PC-3 (cell line): ENCODE data around the gene GOLGA6L7. TPM values are rescaled to one million over a fixed set of nuclear protein-coding genes. Genes with fewer than 3 reads are reported as not detected.
"Not testable (repeated sequence)": the region's sequence is repeated elsewhere in the genome, so short reads cannot be mapped to it uniquely, and the experiment has no call there.

Experiments
- ATAC-seq: fragments of 200-7000 bp; cut with Tn5 transposase; 2 replicates; pipeline ENCODE4 v1.9.1; 2020; ENCODE audit warnings: mild to moderate bottlenecking, moderate library complexity
- BruUV-seq: library from RNA; stranded (reverse); fragments of 400-500 nt; replicated peaks from 2 replicates; lab custom pipeline; 2021; lab: Mats Ljungman, UMichigan
- CTCF ChIA-PET: fragments of 300-600 bp; sonication (Branson Sonifier 250); formaldehyde crosslinking; loops from one replicate; lab custom pipeline; 2022; ENCODE audit warnings: antibody characterized with exemption; lab: Charles Lee
- POLR2A ChIA-PET: fragments of 300-600 bp; sonication (Branson Sonifier 250); formaldehyde crosslinking; loops from one replicate; lab custom pipeline; 2022; ENCODE audit warnings: antibody characterized with exemption; ENCODE audit not compliant: unreplicated experiment; lab: Charles Lee
- DNase-seq: peaks from one replicate; pipeline ENCODE4 v3.0.0-alpha.2; 2015
- H2AFZ ChIP-seq: fragments of 300-600 bp; sonication (generic); 2 replicates; pipeline ENCODE4 v1.6.0; 2016; ENCODE audit warnings: antibody characterized with exemption, low read length
- H3F3A ChIP-seq: fragments of 300-600 bp; sonication (generic); one replicate; pipeline ENCODE4 v1.6.0; 2017; ENCODE audit warnings: antibody characterized with exemption, low read length, control low read depth, mild to moderate bottlenecking; ENCODE audit not compliant: unreplicated experiment
- H3K27ac ChIP-seq: fragments of 300-600 bp; sonication (generic); 2 replicates; pipeline ENCODE4 v1.5.1; 2016; ENCODE audit warnings: mild to moderate bottlenecking, low read length
- H3K27me3 ChIP-seq: fragments of 300-600 bp; sonication (generic); 2 replicates; pipeline ENCODE4 v1.6.1; 2016; ENCODE audit warnings: low read length, mixed read lengths
- H3K36me3 ChIP-seq: fragments of 300-600 bp; sonication (generic); 2 replicates; pipeline ENCODE4 v1.6.1; 2016; ENCODE audit warnings: low read depth, mixed run types, low read length, mixed read lengths
- H3K4me1 ChIP-seq: fragments of 300-600 bp; sonication (generic); 2 replicates; pipeline ENCODE4 v1.5.1; 2016; ENCODE audit warnings: low read length; ENCODE audit not compliant: insufficient read depth
- H3K4me2 ChIP-seq: fragments of 300-600 bp; sonication (generic); 2 replicates; pipeline ENCODE4 v1.6.0; 2016; ENCODE audit warnings: low read length
- H3K4me3 ChIP-seq: fragments of 300-600 bp; sonication (generic); 2 replicates; pipeline ENCODE4 v1.5.1; 2016; ENCODE audit warnings: mild to moderate bottlenecking, low read length, mixed read lengths
- H3K79me2 ChIP-seq: fragments of 300-600 bp; sonication (generic); 2 replicates; pipeline ENCODE4 v1.6.1; 2017; ENCODE audit warnings: low read length, mixed read lengths
- H3K9ac ChIP-seq: fragments of 300-600 bp; sonication (generic); 2 replicates; pipeline ENCODE4 v1.6.0; 2016; ENCODE audit warnings: mild to moderate bottlenecking, low read length
- H3K9me2 ChIP-seq: fragments of 300-600 bp; sonication (generic); replicated peaks from 2 replicates; pipeline ENCODE4 v1.6.1; 2016; ENCODE audit warnings: mixed run types, low read length, mixed read lengths
- H3K9me3 ChIP-seq: fragments of 300-600 bp; sonication (generic); 2 replicates; pipeline ENCODE4 v1.6.1; 2016; ENCODE audit warnings: low read length, mixed read lengths
- H4K20me1 ChIP-seq: fragments of 300-600 bp; sonication (generic); 2 replicates; pipeline ENCODE4 v1.6.1; 2016; ENCODE audit warnings: low read length, mixed read lengths
- intact Hi-C: fragments of 100-400 bp; cut with micrococcal nuclease; formaldehyde crosslinking; loops from 2 replicates; pipeline ENCODE4 v1.9.0; 2023
- total RNA-seq: library from RNA; depleted of rRNA; stranded (reverse); fragments of >200 nt; gene quantifications from 2 replicates; pipeline ENCODE4 v1.2.3, GENCODE V29; 2014

Gene GOLGA6L7
- total RNA-seq, 1 experiment from 2014 or later: not detected

GRCh38 chr15:28813392-28813791, 35.1 kb downstream of the GOLGA6L7 start:
- H3K9me2 ChIP-seq, BruUV-seq, H3K36me3 ChIP-seq, H2AFZ ChIP-seq, H3K27me3 ChIP-seq, POLR2A ChIA-PET, H3K4me1 ChIP-seq, H3K4me3 ChIP-seq, H4K20me1 ChIP-seq, ATAC-seq, CTCF ChIA-PET, H3K9me3 ChIP-seq, H3K4me2 ChIP-seq, H3K79me2 ChIP-seq, H3K9ac ChIP-seq, H3F3A ChIP-seq, DNase-seq, intact Hi-C loops, H3K27ac ChIP-seq: not testable (repeated sequence)

- intact Hi-C loops, ATAC-seq, CTCF ChIA-PET, H3K36me3 ChIP-seq, H3K4me1 ChIP-seq, H3K27ac ChIP-seq, H3K4me2 ChIP-seq, H3K9ac ChIP-seq, H3K27me3 ChIP-seq, DNase-seq, H3K9me3 ChIP-seq, H3K4me3 ChIP-seq, H3F3A ChIP-seq, H3K9me2 ChIP-seq, H4K20me1 ChIP-seq, H3K79me2 ChIP-seq, BruUV-seq, H2AFZ ChIP-seq, POLR2A ChIA-PET: not testable (repeated sequence)
Measured at GRCh38 chr15:28811852-28812550, 36.4 kb downstream of the GOLGA6L7 start.

GRCh38 chr15:28810444-28810843, 38.0 kb downstream of the GOLGA6L7 start:
- DNase-seq, H3F3A ChIP-seq, H2AFZ ChIP-seq, BruUV-seq, H3K36me3 ChIP-seq, POLR2A ChIA-PET, H3K79me2 ChIP-seq, H3K9me2 ChIP-seq, H3K9ac ChIP-seq, H3K9me3 ChIP-seq, H3K4me1 ChIP-seq, H3K27ac ChIP-seq, CTCF ChIA-PET, H3K27me3 ChIP-seq, H3K4me2 ChIP-seq, intact Hi-C loops, H4K20me1 ChIP-seq, H3K4me3 ChIP-seq: not testable (repeated sequence)
- ATAC-seq: peak; percentile 50

GRCh38 chr15:28808136-28808535, 40.3 kb downstream of the GOLGA6L7 start:
- POLR2A ChIA-PET, H3K9me2 ChIP-seq, H3F3A ChIP-seq, DNase-seq, H3K27me3 ChIP-seq, H4K20me1 ChIP-seq, ATAC-seq, BruUV-seq, CTCF ChIA-PET, H3K79me2 ChIP-seq, H3K9ac ChIP-seq, H2AFZ ChIP-seq, intact Hi-C loops, H3K27ac ChIP-seq, H3K36me3 ChIP-seq, H3K4me2 ChIP-seq, H3K9me3 ChIP-seq, H3K4me3 ChIP-seq, H3K4me1 ChIP-seq: not testable (repeated sequence)

- POLR2A ChIA-PET, H3K9me3 ChIP-seq, H3K36me3 ChIP-seq, H4K20me1 ChIP-seq, H3K4me2 ChIP-seq, H3K27ac ChIP-seq, H3K79me2 ChIP-seq, intact Hi-C loops, H3K9me2 ChIP-seq, DNase-seq, H3K4me1 ChIP-seq, H2AFZ ChIP-seq, H3K27me3 ChIP-seq, CTCF ChIA-PET, H3K9ac ChIP-seq, BruUV-seq, H3F3A ChIP-seq, H3K4me3 ChIP-seq: not testable (repeated sequence)
- ATAC-seq: peak; percentile 31; the same call in 1 of the 2 replicates
Measured at GRCh38 chr15:28800366-28800765, 48.1 kb downstream of the GOLGA6L7 start.

- intact Hi-C loops, H3K27ac ChIP-seq, POLR2A ChIA-PET, DNase-seq, H3K4me3 ChIP-seq, H3K79me2 ChIP-seq, CTCF ChIA-PET, ATAC-seq, H3K4me2 ChIP-seq, H3K9ac ChIP-seq, H3K9me2 ChIP-seq, H3K36me3 ChIP-seq, H3K27me3 ChIP-seq, H3F3A ChIP-seq, H2AFZ ChIP-seq, BruUV-seq, H3K4me1 ChIP-seq, H3K9me3 ChIP-seq, H4K20me1 ChIP-seq: not testable (repeated sequence)
Measured at GRCh38 chr15:28798234-28798633, 50.2 kb downstream of the GOLGA6L7 start.
